ENCODE measurements around the gene KDM2B.
"Not testable (repeated sequence)": the region's sequence is repeated elsewhere in the genome, so short reads cannot be mapped to it uniquely, and the experiment has no call there.

KDM2B gene

GRCh38 chr12:121583334-121583661, 2.5 kb upstream of the KDM2B start:
- DNase-seq = not testable (repeated sequence)

DNA sequence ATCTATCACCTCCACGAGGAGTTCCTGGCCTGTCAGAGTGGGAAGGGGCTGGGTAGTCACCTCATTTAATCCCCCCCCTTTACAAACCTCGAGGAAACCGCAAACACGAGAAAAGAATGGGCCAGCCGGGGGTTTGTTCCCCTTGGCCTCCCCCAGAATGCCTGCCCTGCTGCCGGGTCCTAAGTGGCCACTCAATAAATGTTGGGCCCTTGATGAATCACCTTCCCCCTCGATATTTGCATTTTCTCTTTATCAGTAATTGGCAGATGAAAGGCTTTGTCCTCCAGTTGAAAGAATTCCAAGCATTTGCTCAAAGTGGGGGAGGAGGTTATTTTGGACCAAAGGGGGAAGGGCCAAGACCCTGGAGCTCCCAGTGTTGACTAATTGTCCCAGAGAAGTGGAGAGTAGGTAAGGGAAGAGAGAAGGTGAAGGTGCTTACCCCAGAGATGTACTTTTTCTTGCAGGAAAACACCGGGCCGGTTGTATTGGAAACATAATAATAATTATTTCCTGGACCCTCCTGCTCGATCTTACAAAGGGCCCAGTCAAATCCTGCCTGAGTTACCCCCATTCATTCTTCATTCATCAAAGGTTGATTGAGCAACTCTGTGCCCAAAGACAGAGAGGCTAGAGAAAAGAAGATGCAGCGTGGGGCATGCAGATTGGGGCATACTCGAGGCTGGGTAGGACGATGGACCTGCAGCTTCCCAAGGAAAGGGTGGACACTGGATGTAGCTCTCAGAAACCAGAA, 1.9 kb upstream of the KDM2B start:
- peak; percentile 58 for DNase-seq

GRCh38 chr12:121581686-121582429, 1.0 kb upstream of the KDM2B start:
- peak; percentile 72 for DNase-seq

GRCh38 chr12:121579981-121580868, 598 bp downstream of the KDM2B start:
- peak; percentile 86 for DNase-seq

- peak; percentile 77 for DNase-seq
These were observed 1.5 kb downstream of the KDM2B start for GRCh38 chr12:121579190-121579791.

DNA sequence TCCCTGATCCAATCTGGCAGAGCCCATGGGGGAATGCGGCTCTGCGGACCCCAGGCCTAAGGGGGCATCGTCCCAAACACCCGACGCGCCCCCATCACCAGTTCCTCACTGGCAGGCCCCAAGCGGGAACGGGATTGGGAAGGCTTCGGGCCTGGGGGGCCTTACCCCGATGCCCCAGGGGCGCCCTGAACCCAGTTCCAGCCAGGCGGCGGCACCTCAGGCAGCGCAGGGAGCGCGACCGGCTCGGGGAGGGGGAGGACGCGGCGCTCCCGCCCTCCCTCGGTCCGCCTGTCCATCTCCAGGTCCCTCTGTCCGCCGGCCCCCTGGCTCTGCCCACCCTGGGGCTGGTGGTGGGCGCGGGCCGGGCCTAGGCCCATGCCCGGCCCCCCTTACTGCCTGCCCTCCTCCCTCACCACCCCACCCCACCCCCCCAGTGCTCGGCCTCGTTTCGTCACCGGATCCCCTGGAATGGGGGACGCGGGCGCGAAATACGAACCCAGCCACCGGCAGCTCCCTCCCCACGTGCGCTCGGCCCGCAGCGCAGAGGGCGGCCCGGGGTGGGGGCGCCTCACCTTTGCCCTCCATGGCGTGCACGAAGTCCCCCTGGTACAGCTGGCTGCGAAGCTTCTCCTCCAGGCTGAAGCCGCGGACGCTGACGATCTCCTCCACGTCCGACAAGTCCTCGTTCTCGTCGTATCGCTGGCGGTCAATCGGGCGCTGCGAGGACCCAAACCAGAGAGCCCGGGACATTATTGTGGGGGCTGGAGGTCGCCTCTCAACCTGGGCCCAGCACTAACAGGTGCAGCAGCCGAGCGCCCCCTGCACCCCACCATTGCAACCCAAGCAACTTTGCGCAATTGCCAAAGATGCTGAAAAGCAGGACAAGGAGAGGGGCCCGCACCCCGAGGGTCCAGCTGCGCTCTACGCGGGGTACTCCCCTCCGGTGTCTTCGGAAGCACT, 2.3 kb downstream of the KDM2B start:
- DNase-seq = peak; percentile 44

DNA sequence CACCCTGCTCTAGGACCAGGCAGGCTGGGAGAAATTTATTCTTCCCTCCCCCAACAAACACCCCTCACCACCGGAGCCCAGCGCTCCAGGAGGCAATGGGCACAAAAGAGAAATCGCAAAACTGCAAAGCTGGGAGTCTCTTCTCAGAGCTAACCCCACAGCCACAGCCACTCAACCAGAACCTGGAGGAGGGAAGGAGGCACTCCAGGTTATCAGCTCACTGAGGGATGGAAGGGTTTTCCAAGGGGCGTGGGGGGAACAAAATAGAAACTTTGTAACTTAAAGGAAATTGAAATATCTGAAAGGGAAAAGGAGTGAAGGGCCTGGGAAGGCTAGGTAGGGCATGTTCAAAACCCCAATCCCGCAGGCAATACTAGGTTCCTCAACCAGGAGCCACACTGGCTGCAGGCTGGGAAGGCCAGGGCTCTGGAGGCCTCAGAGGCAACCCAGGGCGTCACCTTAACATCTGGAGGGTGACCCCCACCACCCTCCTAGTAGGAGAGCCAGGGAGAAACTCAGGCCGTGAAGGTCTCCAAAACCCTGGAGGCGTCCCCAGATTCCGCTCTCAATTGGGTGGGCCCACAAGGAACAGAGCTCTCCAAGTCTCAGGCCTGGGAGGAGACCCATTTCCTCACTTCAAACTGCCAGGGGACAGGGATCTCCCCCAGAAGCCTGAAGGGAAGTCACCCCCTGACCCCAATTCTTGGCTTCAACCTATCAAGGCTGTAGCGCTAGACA, 3.2 kb downstream of the KDM2B start:
- no peak for DNase-seq

DNA sequence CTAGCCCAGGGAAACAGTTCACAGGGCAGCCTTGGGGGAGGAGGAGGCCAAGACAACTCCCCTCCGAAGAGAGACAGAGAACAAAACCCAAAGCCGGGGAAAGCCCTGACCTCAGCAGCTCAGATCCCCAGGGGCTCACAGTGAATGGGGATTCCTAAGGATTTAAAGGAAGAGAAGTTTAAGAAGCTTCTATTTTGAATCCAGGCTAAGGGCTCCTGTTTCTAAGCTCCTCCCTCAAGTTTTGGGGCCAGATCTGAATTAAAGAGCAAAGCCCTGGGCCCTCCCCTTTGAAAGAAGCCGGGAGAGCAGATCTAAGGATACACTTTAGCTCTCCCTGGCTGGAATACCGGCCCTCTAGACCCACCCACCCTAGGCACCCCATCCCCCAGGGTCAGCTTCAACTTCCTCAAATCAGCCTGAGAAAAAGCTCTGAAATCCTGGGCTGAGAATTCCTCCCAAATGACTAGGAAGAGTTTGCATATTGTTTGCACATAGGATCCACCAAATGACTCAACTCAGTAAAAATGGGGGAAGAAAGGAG, 3.9 kb downstream of the KDM2B start:
- no peak for DNase-seq

- no peak for DNase-seq
These were observed 4.7 kb downstream of the KDM2B start for GRCh38 chr12:121575952-121576625.

DNA sequence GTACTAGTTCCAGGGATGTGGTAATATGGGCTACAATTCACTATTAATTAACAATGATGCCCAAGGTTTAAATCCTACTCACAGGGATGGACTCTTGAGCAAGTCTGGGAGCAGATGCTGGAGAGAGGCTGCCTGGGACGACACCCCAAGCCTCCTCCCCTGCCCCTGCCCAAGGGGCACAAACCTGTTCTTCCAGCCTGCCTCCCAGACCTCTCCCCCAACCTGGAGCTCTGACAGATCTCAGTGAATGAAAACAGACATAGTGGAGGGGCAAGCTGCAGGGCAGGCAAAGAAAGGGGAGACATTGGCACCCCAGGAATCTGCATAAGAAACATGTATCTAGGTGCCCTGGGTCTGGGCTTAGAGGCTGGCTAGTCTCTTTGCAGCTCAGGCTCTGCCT, 5.8 kb downstream of the KDM2B start:
- no peak for DNase-seq

- DNase-seq = no peak
These were observed 6.8 kb downstream of the KDM2B start for GRCh38 chr12:121574025-121574424.

DNA sequence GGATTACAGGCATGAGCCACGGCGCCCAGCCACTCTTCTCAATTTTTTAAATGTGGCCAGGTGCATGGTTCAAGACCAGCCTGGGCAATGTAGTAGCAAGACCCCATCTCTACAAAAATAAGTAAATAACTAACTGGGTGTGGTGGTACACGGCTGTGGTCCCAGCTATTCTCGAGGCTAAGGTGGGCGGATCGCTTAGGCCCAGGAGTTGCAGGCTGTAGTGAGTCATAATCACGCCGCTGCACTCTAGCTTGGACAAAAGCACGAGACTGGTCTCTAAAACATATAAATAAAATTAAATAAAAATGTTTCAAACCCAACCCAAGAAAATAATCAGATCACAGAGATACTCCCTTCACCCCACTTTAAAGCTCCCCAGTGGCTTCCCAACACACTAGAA, 8.9 kb downstream of the KDM2B start:
- no peak for DNase-seq

DNA sequence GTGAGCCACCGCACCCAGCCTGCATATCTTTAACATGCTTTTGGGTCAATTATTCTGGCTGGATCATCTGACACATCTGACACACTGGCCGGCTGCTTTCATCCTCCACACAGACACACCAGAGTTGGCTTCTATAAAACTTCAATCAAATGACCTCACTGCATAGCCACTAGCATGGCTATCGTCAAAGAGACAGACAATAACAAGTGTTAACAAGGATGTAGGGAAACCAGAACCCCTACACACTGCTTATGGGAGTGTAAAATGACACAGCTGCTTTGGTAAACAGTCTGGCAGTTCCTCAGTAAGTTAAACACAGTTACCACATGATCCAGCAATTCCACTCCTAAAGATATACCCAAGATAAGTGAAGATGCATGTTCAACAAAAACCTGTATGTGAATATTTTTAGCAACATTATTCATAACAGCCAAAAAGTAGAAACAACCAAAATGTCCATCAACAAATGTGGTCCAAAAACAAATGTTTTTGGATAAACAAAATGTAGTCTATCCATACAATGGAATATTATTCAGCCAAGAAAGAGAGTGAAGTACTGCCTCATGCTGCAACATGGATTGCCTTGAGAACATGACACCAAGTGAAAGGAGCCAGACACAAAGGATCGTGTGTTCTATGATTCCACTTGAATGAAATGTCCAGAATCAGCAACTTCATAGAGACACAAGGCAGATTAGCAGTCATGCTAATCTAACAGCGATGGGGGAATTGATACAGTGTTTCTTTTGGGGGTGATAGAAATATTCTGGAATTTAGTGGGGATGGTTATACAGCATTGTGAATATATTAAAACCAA, 10.1 kb downstream of the KDM2B start:
- DNase-seq = no peak

DNA sequence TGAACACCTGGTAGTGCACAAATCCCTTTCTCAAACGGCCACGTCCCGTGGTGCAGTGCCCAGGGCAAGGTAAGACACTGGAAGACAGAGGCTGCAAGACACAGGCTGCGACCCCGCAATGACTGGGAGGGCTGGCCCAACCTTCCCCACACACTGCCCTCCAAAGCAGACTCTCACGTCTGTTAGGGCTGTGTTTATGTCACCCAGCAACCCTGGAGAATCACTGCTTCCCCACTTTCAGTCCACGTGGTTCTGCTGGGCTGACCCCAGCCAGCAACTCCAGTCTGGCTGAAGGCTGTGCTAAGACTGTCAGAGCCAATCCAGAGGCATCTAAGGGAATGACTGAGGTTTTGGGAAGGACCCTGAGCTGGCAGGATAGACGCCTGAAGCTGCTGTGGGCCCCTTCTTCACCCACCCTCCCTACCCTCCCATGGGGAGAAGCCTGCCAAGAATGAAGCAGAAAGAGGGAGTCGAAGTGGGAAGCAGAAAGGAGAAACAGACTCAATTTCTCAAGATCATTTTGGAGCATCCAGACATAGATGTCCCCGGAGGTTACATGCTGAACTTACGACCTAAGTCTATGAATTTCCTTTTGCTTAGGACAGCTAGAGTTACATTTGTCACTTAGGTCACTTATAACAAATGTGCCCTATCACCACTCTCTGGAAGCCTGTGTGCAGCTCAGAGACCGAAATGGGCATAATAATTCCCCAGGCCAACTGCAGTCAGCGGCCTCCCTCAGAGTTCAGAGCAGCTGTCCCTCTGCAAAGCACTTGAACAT, 11.7 kb downstream of the KDM2B start:
- no peak for DNase-seq

DNA sequence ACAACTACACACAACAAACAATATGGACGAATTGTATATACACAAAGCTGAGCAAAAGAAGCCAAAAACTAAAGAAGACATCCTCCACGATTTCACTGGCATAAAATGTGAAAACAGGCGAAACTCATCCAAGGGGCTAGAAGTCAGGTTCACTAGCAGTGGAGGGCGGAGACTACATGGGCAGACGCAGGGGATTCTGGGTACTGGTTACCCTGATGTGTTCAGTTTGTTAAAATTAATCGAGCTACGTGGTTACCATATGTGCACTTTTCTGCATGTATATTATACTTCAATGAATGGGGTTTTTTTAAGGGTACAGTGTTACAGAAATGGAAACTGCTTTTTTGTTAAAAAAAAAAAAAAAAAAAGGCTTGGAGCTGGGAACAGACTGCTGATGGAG, 12.3 kb downstream of the KDM2B start:
- DNase-seq = no peak

DNA sequence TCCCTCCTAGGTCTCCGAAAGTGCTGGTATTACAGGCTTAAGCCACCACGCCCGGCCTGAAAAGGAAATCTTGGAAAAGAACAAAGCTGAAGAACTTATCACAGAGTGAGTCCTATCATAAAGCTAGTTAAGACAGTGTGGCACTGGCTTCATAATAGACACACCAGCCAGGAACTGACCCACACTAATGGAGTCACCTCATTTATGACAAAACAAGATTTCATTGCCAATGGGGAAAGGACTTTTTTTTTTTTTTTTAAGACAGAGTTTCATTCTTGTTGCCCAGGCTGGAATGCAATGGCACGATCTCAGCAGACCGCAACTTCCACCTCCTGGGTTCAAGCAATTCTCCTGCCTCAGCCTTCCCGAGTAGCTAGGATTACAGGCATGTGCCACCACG, 15.7 kb downstream of the KDM2B start:
- no peak for DNase-seq

GRCh38 chr12:121562488-121562887, 18.3 kb downstream of the KDM2B start:
- DNase-seq = no peak

- DNase-seq = no peak
These were observed 19.8 kb downstream of the KDM2B start for GRCh38 chr12:121561009-121561395.
